PC-3 (cell line): ENCODE data around the gene CYP11A1. TPM values are rescaled to one million over a fixed set of nuclear protein-coding genes. Genes with fewer than 3 reads are reported as not detected.

ENCODE experiments used
- ATAC-seq: fragments of 200-7000 bp; cut with Tn5 transposase; 2 replicates; pipeline ENCODE4 v1.9.1; 2020; ENCODE audit warnings: mild to moderate bottlenecking, moderate library complexity
- BruUV-seq: library from RNA; stranded (reverse); fragments of 400-500 nt; replicated peaks from 2 replicates; lab custom pipeline; 2021; lab: Mats Ljungman, UMichigan
- CTCF ChIA-PET: fragments of 300-600 bp; sonication (Branson Sonifier 250); formaldehyde crosslinking; loops from one replicate; lab custom pipeline; 2022; ENCODE audit warnings: antibody characterized with exemption; lab: Charles Lee
- POLR2A ChIA-PET: fragments of 300-600 bp; sonication (Branson Sonifier 250); formaldehyde crosslinking; loops from one replicate; lab custom pipeline; 2022; ENCODE audit warnings: antibody characterized with exemption; ENCODE audit not compliant: unreplicated experiment; lab: Charles Lee
- DNase-seq: peaks from one replicate; pipeline ENCODE4 v3.0.0-alpha.2; 2015
- H2AFZ ChIP-seq: fragments of 300-600 bp; sonication (generic); 2 replicates; pipeline ENCODE4 v1.6.0; 2016; ENCODE audit warnings: antibody characterized with exemption, low read length
- H3F3A ChIP-seq: fragments of 300-600 bp; sonication (generic); one replicate; pipeline ENCODE4 v1.6.0; 2017; ENCODE audit warnings: antibody characterized with exemption, low read length, control low read depth, mild to moderate bottlenecking; ENCODE audit not compliant: unreplicated experiment
- H3K27ac ChIP-seq: fragments of 300-600 bp; sonication (generic); 2 replicates; pipeline ENCODE4 v1.5.1; 2016; ENCODE audit warnings: mild to moderate bottlenecking, low read length
- H3K27me3 ChIP-seq: fragments of 300-600 bp; sonication (generic); 2 replicates; pipeline ENCODE4 v1.6.1; 2016; ENCODE audit warnings: low read length, mixed read lengths
- H3K36me3 ChIP-seq: fragments of 300-600 bp; sonication (generic); 2 replicates; pipeline ENCODE4 v1.6.1; 2016; ENCODE audit warnings: low read depth, mixed run types, low read length, mixed read lengths
- H3K4me1 ChIP-seq: fragments of 300-600 bp; sonication (generic); 2 replicates; pipeline ENCODE4 v1.5.1; 2016; ENCODE audit warnings: low read length; ENCODE audit not compliant: insufficient read depth
- H3K4me2 ChIP-seq: fragments of 300-600 bp; sonication (generic); 2 replicates; pipeline ENCODE4 v1.6.0; 2016; ENCODE audit warnings: low read length
- H3K4me3 ChIP-seq: fragments of 300-600 bp; sonication (generic); 2 replicates; pipeline ENCODE4 v1.5.1; 2016; ENCODE audit warnings: mild to moderate bottlenecking, low read length, mixed read lengths
- H3K79me2 ChIP-seq: fragments of 300-600 bp; sonication (generic); 2 replicates; pipeline ENCODE4 v1.6.1; 2017; ENCODE audit warnings: low read length, mixed read lengths
- H3K9ac ChIP-seq: fragments of 300-600 bp; sonication (generic); 2 replicates; pipeline ENCODE4 v1.6.0; 2016; ENCODE audit warnings: mild to moderate bottlenecking, low read length
- H3K9me2 ChIP-seq: fragments of 300-600 bp; sonication (generic); replicated peaks from 2 replicates; pipeline ENCODE4 v1.6.1; 2016; ENCODE audit warnings: mixed run types, low read length, mixed read lengths
- H3K9me3 ChIP-seq: fragments of 300-600 bp; sonication (generic); 2 replicates; pipeline ENCODE4 v1.6.1; 2016; ENCODE audit warnings: low read length, mixed read lengths
- H4K20me1 ChIP-seq: fragments of 300-600 bp; sonication (generic); 2 replicates; pipeline ENCODE4 v1.6.1; 2016; ENCODE audit warnings: low read length, mixed read lengths
- EZH2 ChIP-seq: fragments of 300-600 bp; sonication (generic); IDR thresholded peaks from one replicate; pipeline ENCODE4 v1.6.1; 2017; ENCODE audit warnings: antibody characterized with exemption, mild to moderate bottlenecking, low read length; ENCODE audit not compliant: unreplicated experiment
- EZH2phosphoT487 ChIP-seq: fragments of 300-600 bp; sonication (generic); IDR thresholded peaks from 2 replicates; pipeline ENCODE4 v1.6.1; 2018; ENCODE audit warnings: mild to moderate bottlenecking, antibody characterized with exemption, low read length, borderline replicate concordance
- intact Hi-C: fragments of 100-400 bp; cut with micrococcal nuclease; formaldehyde crosslinking; loops from 2 replicates; pipeline ENCODE4 v1.9.0; 2023
- total RNA-seq: library from RNA; depleted of rRNA; stranded (reverse); fragments of >200 nt; gene quantifications from 2 replicates; pipeline ENCODE4 v1.2.3, GENCODE V29; 2014
- TF ChIP-seq, protein P1 (sequence below): fragments of 300-600 bp; sonication (generic); conservative IDR thresholded peaks from 2 replicates; pipeline ENCODE4 v1.5.1; 2017; ENCODE audit warnings: antibody characterized with exemption, low read depth, mild to moderate bottlenecking, low read length

Gene CYP11A1
- total RNA-seq, 1 experiment from 2014 or later: 0.18 TPM

DNA sequence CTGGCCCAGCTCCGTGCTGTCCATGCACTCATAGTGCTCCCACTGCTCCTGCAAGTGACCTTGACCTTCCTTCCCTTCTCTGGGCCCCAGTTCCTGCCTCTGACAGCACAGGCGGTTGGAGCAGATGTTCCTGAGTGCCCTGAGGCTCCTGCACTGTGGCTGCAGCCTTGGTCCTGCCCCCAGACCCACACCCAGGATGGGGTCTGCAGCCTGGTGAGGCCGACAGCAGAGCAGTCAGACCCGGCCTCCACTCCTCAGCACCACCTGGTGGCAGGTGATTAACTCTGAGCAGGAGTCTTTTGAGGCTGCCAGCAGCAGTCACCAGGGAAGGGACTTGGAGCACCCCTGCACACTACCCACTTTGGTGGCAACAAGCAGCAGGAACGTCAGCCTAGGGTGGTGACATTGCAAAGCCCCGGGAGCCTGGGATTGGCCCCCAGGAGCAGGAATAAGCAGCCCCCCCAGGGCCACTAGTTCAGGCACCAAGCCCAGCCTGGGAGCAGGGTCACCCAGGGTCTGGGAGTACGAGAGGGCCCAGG is 64.6 kb downstream of the CYP11A1 start:
- no peaks in the 10 kb centered on the region for H3F3A ChIP-seq
- H3K79me2 ChIP-seq: no peaks in the 10 kb centered on the region
- H3K9me2 ChIP-seq: no peaks in the 10 kb centered on the region
- no peaks in the 10 kb centered on the region for H3K36me3 ChIP-seq
- no peak overlapping the region for H2AFZ ChIP-seq
- TF ChIP-seq EZH2 (no peak), EZH2phosphoT487 (no peak)
- TF ChIP-seq, protein P1, sequence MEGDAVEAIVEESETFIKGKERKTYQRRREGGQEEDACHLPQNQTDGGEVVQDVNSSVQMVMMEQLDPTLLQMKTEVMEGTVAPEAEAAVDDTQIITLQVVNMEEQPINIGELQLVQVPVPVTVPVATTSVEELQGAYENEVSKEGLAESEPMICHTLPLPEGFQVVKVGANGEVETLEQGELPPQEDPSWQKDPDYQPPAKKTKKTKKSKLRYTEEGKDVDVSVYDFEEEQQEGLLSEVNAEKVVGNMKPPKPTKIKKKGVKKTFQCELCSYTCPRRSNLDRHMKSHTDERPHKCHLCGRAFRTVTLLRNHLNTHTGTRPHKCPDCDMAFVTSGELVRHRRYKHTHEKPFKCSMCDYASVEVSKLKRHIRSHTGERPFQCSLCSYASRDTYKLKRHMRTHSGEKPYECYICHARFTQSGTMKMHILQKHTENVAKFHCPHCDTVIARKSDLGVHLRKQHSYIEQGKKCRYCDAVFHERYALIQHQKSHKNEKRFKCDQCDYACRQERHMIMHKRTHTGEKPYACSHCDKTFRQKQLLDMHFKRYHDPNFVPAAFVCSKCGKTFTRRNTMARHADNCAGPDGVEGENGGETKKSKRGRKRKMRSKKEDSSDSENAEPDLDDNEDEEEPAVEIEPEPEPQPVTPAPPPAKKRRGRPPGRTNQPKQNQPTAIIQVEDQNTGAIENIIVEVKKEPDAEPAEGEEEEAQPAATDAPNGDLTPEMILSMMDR: peak; percentile 87
- intact Hi-C loops: loop anchor here (10.0 kb wide), 1 partner anchor 328 kb away; no protein-coding TSS in a partner anchor
- no peak overlapping the region for H3K27ac ChIP-seq
- no TSS peak for BruUV-seq
- H3K27me3 ChIP-seq: peaks cover 28% of the 10 kb centered on the region; the same call in 1 of the 2 replicates
- H3K9ac ChIP-seq: no peak overlapping the region
- H3K4me2 ChIP-seq: no peak overlapping the region
- H3K9me3 ChIP-seq: no peaks in the 10 kb centered on the region
- CTCF ChIA-PET: no interaction called here
- ATAC-seq (peak; percentile 70), DNase-seq (peak; percentile 53)
- H4K20me1 ChIP-seq: no peaks in the 10 kb centered on the region
- POLR2A ChIA-PET: no interaction called here
- no peaks in the 10 kb centered on the region for H3K4me1 ChIP-seq
- H3K4me3 ChIP-seq: no peak overlapping the region

DNA sequence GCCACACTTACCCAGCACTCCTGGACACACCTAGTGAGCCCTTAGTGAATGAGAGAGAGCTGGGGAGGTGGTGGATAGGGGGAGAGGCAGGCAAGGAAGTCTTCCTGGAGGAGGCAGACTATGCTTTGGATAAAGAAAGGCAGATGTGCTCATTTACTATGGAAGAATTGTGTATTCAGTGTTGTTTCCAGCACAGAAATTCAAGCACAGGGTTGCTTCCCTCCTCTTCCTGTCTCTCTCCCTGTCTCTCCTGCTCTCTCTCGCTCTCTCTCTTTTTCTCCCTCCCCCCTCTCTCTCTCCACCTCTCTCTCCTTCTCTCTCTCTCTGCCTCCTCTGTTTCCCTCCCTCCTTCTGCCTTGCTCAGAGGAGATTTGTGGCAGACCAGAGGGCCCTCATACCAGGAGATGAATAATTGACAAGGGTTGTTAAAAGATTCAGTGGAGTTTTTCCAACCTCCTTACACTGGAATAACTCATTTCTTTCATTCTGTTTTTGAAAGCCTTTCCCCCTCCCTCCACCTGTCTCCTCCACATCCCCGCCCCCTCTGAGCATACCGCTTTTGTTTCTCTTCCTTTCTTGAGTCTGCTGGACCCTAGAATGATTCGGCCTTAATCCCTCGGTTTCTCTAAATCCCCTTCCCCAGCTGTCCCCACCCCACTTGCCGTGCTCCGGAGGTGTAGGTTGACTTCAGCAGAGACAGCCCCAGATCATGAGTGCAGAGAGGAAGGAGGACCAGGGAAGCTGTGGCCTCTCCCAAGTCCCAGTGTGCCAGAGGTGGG is 65.7 kb downstream of the CYP11A1 start:
- Histone ChIP-seq H3K9ac (no peak overlapping the region), H3K27me3 (peaks cover 30% of the 10 kb centered on the region; the same call in 1 of the 2 replicates), H3K27ac (no peak overlapping the region), H3K9me2 (no peaks in the 10 kb centered on the region), H3K4me2 (no peak overlapping the region), H3K4me1 (no peaks in the 10 kb centered on the region), H3K79me2 (no peaks in the 10 kb centered on the region), H4K20me1 (no peaks in the 10 kb centered on the region), H3K4me3 (no peak overlapping the region), H3K9me3 (no peaks in the 10 kb centered on the region), H3F3A (no peaks in the 10 kb centered on the region), H3K36me3 (no peaks in the 10 kb centered on the region), H2AFZ (no peak overlapping the region)
- intact Hi-C loops: loop anchor here (10.0 kb wide), 1 partner anchor 327 kb away; no protein-coding TSS in a partner anchor
- POLR2A ChIA-PET: no interaction called here
- DNase-seq: no peak
- no TSS peak for BruUV-seq
- TF ChIP-seq, protein P1: no peak
- TF ChIP-seq EZH2phosphoT487 (no peak), EZH2 (no peak)
- CTCF ChIA-PET: no interaction called here
- no peak for ATAC-seq
